ENCODE results near the gene KCNK17.

DNA sequence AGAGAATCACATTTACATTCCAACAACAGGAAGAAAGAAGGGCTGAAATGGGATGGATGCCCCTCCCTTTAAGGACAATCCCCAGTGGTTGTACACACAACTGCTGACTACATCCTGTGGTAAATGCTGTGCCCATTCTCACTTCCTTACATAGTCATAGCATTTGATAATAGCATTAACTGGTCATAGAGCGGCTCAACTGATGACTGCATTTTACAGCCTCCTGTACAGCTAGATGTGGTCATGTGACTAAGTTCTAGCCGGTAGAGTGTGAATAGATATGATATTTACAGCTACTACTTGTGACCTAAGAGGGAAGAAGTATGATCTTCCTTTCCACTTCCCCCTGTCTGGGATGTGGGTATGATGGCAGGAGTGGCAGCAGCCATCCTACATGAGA, 24.7 kb downstream of the KCNK17 start:
- TF ChIP-seq, protein P1, sequence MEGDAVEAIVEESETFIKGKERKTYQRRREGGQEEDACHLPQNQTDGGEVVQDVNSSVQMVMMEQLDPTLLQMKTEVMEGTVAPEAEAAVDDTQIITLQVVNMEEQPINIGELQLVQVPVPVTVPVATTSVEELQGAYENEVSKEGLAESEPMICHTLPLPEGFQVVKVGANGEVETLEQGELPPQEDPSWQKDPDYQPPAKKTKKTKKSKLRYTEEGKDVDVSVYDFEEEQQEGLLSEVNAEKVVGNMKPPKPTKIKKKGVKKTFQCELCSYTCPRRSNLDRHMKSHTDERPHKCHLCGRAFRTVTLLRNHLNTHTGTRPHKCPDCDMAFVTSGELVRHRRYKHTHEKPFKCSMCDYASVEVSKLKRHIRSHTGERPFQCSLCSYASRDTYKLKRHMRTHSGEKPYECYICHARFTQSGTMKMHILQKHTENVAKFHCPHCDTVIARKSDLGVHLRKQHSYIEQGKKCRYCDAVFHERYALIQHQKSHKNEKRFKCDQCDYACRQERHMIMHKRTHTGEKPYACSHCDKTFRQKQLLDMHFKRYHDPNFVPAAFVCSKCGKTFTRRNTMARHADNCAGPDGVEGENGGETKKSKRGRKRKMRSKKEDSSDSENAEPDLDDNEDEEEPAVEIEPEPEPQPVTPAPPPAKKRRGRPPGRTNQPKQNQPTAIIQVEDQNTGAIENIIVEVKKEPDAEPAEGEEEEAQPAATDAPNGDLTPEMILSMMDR (IDR thresholded peaks at IDR 0.05; ENCODE audit: insufficient read depth, low read length, poor library complexity, severe bottlenecking) = no peak
- TF ChIP-seq EZH2phosphoT487 (conservative IDR thresholded peaks at IDR 0.05; ENCODE audit: low read length) = no peak
